NCI-H2171 (cell line): Measurements from ENCODE around the gene PLIN1.

ENCODE experiments used
- DNase-seq: peaks from one replicate; lab custom pipeline; 2025; lab: John Stamatoyannopoulos, UW

Gene PLIN1

DNA sequence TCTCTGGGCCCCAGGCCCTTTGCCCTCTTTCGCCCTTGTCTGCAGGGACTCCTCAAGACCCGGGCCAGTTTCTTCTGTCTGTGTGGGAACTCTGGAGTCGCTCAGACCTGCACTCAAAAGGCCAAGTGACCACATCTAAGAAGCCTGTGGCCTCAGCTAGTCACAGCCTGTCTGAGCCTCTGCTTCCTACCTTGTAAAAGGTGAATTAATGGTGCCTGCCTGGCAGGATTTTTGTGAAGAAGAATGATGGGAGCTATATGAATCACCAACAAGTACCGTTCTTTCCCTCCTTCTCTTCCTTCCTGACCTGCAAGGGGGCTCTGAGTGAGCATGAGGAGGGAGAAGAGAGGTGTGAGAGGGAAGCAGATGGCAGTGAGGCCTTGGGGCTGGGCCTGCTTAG is 7.5 kb downstream of the PLIN1 start:
- no peak for DNase-seq

DNA sequence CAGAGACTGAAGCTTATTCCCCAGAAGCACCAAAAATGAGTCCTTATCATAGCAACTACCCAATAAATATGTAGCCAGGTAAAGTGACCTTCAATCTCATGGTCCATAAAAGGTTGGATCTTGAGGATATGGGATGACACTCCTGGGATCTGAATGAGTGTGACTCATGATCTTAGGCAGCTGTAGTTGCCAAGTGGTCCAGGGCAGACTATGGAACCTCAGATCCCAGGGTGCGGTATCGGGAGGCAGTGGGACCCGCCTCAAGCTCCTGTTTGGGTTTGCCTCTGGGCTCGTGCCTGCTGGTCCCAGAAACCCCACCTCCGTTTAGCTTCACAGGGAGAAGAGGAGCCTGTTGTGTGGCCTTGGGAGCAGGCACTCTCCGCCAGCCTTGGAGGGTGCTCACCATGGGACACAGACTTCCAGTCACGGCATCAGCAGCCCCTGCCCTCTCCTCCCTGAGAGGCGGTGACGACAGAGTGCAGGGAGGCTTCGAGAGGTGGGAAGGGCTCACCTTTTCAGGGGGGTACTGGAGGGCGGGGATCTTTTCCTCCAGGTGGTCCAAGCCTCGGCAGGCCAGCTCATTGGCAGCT is 8.1 kb downstream of the PLIN1 start:
- DNase-seq = no peak

DNA sequence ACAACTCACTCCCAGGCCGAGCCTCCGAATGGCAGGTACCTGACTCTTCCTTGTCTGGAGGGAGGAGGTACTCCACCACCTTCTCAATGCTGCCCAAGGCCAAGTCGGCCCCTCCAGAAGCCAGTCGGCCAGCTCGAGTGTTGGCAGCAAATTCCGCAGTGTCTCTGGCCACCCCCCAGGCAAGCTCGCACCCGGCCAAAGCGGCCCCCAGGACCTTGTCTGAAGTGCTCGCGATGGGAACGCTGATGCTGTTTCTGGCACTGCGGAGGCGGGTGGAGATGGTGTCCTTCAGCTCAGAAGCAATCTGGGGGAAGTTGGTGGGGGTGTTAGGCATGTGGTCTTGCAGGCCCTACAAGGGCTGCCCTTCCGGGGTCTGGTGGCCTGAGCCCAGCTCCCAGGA is 9.2 kb downstream of the PLIN1 start:
- no peak for DNase-seq

DNA sequence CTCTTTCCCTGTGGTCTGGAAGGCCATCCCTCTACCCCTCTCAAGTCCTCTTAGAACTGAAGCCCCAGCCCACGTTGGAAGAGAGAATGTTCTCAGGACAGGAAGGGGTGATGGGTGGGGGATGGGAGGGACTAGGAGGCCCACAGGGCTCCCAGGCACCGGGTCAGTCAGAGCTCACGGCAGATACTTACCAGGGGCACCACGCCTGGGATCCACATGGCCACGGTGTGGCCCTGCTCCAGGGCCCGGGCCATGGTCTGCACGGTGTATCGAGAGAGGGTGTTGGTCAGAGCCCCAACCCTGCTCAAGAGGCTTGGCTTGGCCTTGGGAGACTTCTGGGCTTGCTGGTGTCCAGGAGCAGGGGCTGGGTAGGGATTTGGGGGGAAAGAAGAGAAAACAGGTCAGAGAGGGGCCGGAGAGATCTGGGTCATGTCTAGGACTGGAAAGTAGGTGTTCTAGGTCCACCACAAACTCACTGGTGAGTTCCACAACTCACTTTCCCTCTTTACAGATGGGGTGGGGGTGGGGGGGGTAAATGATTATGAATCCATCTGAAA is 9.8 kb downstream of the PLIN1 start:
- no peak for DNase-seq

DNA sequence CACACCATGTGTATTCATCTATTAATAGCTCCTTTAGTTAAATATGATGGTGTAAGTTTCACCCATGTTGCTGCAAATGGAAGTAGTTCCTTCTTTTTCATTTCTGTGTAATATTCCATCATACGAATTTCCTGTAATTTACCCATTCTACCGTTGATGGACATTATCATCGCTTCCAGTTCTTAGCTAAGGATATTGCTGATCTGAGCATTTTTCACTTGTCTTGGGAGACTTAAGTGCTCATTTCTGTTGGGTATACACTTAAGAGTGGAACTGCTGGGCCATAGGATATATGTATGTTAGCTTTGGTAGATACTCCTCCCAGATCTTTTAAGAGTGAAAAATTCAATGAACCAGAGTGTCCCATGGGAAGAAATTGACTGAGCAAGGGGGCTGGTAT is 11.0 kb downstream of the PLIN1 start:
- DNase-seq = no peak

DNA sequence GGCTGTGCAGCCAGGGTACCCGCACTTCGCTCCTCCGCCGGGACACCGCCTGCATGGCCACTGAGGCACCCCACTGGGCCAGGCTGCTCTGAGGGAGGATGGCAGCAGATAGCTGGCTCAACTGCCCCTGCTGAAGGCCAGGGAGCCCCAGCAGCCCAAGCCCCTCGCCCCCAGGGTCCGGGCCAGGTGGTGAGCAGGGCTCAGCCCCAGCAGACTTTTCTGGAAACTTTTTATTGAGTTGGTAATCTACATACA is 11.5 kb downstream of the PLIN1 start:
- no peak for DNase-seq

DNA sequence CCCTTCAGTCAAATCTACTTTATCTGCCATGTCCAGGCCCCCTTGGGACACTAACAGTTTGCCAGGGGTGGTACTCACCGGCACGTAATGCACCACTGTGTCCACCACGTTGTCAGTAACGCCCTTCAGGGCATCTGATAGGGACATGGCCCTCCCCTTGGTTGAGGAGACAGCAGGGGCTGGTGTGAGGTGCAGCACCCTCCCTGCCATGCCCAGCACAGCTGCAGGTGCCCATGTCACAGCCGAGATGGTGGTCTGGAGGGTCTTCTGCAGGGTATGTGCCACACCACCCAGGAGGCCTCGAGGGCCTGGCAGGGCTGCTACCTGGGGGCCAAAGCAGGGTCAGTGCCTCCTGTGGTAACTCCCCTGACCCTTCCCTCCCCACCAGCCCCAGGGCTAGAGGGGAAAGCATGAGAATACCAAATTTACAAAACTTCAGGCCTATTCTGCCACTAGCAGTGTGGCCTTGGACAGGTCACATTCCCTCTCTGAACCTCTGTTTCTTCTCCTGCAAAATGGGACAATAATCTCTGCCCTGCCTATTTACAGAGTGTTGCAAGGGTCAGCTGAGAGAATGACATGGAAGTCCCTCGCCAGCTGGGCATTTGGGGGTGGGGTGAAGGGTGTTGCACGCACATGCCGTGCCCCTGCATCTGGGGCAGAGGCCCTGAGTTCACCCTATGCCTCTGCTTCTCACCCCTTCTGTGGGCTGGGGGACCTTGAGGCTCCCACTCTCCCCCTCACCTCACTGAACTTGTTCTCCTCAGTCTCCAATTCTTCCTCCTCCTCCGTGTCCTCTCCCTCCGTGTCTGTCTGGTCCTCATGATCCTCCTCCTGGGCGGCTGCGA is 12.1 kb downstream of the PLIN1 start:
- DNase-seq = no peak

DNA sequence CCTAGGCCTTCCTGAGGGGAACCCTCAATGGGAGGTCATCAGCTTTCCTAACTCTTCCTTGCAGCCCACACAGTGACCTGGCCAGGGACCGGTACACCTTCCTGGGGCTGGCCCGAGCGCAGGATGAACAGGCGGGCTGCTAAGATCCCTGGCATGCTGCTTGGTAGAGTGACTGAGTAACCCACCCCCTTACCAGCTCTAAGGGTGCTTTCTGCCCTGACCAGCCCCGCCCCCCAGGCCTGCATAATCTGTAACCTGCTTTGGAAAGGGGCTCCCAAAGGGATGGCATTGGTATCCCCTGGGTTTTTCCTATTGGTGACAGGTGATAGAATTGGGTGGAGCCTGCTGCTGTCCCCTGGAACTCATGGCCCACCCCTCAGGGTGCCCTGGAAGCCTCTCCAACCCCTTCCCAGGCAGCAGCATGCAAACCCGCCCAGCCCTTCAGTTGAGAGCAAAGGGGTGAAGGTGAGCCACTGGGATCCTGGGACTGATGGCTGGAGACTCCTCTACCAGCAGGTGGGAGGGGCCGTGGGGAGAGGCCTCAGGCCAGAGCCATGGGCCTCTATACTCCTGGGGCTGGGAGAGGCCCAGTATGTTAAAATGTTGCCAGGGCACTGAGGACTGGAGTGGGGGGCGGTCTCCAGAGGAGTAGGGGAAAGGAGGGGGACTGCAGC is 12.8 kb downstream of the PLIN1 start:
- DNase-seq = no peak

DNA sequence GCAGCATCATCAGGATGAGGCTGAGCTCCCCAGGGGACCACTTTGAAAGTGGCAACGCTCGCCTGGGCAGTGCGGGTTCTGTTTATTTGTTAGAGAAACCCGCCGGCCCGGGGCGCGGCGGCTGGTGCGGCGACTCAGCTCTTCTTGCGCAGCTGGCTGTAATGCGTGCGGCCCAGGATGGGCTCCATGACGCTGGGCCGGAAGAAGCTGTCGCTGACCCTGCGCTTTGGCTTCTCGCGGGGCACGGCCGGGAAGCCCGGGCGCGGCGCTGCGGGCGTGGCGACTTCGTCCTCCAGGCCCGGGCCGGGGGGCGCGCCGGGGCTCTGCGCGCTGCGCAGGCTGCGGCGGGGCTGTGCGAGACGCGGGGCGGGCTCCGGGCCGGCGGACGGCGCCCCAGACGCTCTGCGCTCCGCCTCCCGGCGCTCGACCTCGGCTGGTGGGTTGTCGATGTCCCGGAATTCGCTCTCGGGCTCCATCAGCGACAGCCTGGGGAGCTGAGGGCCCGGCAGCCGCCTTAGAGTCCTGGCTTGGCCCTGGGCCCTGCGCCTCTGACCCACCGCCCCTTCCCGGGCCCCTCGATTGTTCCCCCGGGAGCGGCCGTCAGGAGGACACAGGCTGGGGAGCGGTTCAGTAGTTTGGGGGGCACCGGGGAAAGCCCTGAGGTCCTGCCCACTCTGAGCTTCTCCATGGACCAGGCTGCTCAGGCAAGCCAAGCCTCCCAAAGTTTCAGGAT is 13.6 kb downstream of the PLIN1 start:
- peak; percentile 5 for DNase-seq

DNA sequence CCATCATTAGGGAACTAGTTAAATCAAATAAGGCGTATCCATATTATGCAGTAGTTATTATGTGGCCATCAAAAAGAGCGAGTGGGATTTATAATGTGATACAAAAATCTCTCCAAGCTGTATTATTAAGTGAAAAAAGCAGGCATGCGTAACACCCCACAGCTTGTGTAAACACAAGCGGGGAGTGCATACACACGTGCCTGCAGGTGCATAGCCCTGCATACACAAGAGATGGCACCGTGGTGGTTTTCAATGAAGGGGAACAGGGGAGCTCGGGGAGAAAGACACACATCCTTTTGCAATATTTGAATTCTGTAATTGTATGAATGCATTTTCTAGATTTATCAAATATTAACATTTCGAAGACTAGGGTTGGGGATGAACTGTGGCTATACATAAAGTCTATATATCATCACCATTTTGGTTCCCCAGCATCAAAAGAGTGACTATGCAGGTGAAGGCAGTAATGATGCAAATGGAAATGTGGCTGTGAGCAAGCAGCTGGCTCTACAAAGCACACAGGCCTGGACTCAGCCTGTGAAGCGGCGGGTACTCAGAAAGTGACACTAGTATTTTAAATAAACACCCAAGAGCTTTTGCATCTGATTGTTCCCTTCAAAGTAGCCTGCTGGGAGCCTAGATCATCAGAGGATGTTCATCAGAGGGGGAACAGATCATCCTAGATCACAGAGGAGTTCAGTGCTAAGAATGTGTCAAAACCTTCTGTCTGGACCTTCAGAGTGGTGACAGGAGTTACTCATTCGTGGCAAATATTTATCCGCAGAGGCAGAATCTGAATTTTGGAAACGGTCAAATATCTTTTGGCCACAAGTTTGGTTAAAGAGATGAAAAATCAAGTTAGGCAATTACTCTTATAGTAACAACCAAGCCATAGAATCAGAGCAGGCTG is 14.5 kb downstream of the PLIN1 start:
- DNase-seq = no peak

DNA sequence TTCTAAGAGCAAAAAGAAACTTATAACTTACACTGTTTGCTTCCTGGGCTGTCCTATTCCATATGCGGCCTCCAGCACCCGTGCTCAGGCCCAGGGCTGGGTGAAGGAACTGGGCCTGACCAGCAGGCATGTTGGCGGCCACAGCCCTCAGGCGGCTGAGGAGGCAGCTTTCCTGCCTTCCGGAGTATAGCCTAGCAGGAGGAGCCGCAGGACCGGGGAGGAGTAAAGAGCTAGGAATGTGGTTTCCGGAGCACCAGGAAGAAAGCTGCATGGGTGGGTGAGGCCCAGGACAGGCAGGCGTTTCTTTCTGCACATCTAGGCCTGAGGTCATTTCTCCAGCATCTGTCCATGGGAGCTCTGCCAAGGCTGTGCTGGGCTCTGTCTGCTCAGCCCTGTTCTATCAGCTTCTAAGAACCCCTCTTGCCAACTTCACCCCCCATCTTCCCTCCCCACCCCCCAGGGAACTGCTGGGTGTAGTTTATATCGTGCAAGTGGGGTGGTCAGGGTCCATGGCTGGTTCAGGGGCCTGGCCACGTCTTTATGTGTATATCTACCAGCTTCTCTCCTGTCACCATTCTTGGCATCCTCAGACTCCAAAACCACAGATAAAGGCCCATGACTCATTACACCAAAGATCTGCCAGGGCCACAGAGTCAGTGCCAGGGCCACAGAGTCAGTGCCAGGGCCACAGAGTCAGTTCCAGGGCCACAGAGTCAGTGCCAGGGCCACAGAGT is 16.1 kb downstream of the PLIN1 start:
- DNase-seq = no peak

DNA sequence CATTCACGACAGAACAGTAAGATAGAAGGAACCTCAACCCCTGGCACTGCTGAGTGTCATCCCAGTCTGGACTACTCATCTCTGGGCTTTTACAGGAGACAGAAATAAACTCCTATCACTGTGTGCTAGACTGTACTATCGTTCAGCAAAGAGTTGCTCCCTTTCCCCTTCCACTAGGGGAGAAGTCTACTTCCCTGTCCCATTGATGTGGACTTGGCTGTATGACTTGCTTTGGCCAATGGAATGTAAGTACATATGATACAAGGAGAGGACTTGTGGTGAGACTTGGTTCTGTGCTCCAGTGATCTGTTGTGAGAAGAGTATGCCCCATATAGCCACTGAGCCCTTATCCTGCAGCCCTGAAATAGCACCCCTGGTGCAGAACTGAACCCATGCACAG is 18.6 kb downstream of the PLIN1 start:
- no peak for DNase-seq

DNA sequence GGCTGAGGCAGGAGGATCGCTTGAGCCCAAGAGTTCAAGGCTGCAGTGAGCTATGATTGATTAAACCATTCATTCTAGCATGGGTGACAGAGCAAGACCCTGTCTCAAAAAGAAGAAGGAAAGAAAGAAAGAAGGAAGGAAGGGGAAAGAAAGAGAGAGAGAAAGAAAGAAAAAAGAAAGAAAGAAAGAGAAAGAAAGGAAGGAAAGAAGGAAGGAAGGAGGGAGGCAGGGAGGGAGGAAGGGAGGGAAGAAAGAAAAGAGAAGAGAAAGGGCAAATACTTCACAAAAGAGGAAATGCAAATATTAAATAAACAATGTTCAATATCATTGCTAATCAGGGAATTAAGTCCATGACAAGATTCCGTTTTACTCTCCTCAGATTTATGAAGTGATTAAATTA is 19.9 kb downstream of the PLIN1 start:
- DNase-seq = no peak

DNA sequence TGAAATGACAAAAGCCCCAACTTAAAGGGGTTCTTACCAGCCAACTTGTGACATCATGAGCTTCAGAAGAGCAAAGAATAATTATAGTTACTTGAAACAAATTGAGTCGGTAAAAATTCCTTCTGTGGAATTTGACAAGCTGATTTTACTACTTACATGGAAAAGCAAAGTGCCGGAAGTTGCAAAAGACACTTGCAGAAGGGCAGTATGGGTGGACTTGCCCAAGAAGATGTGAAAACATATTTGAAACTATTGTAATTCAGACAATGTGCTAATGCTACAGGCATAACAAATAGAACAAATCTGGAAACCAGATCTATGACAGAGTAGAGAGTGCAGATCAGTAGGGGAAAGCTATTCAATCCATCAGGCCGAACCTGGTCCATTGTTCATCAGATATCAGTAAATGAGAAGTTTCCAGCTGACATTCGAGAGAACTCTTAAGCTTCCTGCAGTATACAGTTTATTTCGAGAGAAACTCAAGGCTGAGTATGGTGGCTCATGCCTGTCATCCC is 21.4 kb downstream of the PLIN1 start:
- DNase-seq = no peak

DNA sequence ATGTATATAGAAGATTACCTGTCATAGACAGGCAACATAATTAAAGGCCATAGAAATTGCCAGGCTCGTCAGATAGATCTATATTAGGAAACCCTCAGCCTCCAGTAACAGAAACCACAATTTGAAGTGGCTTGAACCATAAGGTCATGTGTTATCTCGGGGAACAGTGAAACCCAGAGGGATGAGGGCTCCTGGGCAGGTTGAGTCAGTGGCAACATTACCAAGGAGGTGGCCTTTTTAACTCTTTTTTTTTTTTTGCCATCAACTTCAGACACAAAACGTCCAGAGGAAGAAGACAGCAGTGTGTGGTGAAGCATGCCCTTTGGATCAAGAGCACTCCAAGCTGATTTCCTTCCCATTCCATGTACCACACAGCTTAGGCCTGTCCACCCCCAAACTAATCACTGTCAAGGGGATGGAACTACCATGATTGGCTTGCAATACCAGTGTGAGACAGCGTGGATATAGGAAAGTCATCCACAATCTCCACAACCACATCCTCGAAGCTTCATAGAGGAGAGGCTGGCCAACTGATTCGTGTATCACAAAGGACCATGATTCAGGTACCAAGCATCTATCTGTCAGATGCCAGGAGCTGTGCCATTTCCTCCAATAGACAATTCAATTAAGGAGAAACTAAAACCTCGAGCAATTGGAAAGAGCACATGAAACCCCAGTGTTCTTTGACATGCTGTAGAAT is 22.9 kb downstream of the PLIN1 start:
- no peak for DNase-seq

DNA sequence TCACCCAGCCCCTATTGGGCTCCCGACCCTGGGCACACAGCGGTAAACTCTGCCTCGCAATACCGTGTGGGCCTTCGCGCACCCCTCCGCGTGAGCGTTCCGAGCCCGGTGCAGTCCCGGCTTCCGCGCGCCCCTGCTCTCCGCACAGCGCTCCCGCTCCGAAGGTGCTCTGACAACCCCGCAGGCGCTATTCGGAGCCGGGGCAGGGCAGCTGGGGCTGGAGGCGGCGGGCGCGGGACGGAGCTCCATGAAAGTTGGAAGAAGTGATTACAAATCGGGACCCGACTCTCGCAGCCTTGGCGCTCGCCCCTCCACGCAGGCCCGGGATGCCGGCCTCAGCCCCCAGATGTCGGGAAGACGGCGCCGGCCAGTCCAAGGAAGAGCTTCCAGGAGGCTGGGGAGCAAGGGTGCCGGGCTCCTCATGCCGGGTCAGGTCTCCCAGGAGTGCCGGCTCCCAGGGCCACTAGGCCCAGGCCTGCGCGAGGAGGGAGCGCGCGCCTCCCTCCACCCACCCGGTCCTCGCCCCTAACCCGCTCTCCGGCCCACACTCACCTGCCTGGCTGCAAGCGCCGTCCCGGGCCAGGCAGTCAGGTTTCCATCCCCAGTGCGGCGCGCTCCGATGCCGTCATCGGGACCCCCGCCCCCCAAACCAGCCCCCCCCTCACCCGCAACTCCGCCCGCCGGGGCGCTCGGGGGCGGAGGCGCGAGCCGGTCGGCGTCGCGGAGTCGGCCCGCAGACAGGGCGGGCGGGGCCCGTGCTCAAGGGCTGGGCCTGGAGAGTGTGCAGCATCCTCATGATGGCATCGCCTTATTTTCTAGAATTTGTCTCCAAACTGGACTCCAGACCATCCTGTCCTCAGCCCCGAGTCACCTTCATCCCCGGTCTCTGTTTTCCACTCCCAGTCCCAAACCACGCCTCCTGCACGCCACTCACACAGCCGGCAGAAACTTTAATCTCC is 24.0 kb downstream of the PLIN1 start, which contains the start of gene KIF7:
TSS of gene KIF7 (minus strand) at position 621 of the 959 bp plus-strand sequence. CDS start 2,537 bp downstream, outside the sequence.
- DNase-seq = peak; percentile 70

DNA sequence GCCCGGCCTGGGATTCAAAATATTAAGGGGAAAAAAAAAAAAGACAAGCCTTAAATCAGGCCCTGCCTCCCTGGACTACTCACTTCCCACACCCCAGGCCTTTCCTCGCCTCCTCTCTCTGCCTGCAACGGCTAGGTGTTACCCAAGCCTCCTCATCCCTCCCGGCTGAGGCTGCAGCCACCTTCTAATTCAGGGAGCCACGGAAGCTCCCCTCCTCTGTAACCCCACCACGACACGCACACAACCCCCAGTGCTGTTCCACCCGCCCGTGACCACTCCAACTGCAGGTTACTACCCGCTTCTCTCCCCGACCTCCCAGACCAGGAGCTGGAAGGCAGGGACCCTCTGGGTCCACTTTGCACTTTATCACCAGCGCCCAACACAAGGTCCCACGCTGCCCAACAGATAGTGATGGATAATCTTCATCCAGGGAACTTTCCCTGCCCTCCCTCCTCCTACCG is 24.8 kb downstream of the PLIN1 start:
- no peak for DNase-seq

DNA sequence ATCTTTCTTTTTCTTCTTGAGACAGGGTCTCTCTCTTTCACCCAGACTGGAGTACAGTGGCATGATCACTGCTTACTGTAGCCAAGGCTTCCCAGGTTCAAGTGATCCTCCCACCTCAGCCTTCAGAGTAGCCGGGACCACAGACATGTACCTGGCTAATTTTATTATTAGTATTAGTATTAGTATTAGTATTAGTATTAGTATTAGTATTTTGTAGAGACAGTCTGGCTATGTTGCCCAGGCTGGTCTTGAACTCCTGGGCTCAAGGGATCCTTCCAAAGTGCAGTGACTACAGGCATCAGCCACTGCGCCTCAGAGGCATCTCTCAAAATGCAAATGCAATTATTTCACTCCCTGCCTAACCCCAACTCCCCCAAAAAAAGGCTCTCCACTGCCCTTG is 25.6 kb downstream of the PLIN1 start:
- DNase-seq = no peak
